Stimulated activated naive CD8-positive, alpha-beta T cell treated with anti-CD3 and anti-CD28 coated beads, Interleukin-15, amount 100 ng/mL, for 72 hours (primary cell): ENCODE measurements around the gene JAM2.
"Not testable (repeated sequence)": the region's sequence is repeated elsewhere in the genome, so short reads cannot be mapped to it uniquely, and the experiment has no call there.

Experiments
- ATAC-seq: fragments of 150-1000 bp; cut with Tn5 transposase; 2 replicates; pipeline ENCODE4 v1.10.0; 2021; ENCODE audit warnings: mild to moderate bottlenecking, moderate library complexity
- DNase-seq, 2 donors: peaks; one replicate each; pipeline ENCODE4 v3.0.0; 2021 to 2022
- H3K27ac Mint-ChIP-seq, 2 donors: one replicate each; pipeline ENCODE4 v1.8.0; 2022; ENCODE audit warnings: mild to moderate bottlenecking in 2 of 2, mixed read lengths in 2 of 2, moderate library complexity in 2 of 2
- H3K27me3 Mint-ChIP-seq: one replicate; pipeline ENCODE4 v1.8.0; 2022; ENCODE audit warnings: mixed read lengths
- H3K4me1 Mint-ChIP-seq: one replicate; pipeline ENCODE4 v1.8.0; 2022; ENCODE audit warnings: mild to moderate bottlenecking, mixed read lengths
- H3K4me3 Mint-ChIP-seq, 2 donors: one replicate each; pipeline ENCODE4 v1.8.0; 2022; ENCODE audit warnings: mild to moderate bottlenecking in 2 of 2, mixed read lengths in 2 of 2, moderate library complexity in 1 of 2
- H3K9me3 Mint-ChIP-seq, 2 donors: one replicate each; pipeline ENCODE4 v1.8.0; 2022; ENCODE audit warnings: mixed read lengths in 2 of 2

Gene JAM2

DNA sequence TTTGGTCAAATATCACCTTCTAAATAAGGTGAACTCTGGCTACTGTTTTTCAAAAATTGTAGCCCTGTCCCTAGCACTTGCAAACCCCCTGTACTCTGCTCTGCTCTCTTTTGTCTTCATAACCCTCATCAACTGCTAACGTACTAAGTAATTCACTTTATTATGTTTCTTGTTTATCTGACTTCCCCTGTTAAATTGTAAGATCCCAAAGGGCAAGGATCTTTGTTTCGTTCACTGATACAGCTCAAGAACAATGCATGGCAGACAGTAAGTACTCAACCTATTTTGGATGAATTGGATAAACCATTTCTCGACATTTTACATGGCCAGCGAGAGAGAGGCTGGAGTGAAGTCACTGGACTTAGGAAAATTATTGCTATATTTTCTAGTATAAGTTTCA is 48.7 kb downstream of the JAM2 start:
- Mint-ChIP-seq H3K4me1 (no peaks in the 10 kb centered on the region), H3K27ac (no peak overlapping the region), H3K4me3 (no peak overlapping the region), H3K27me3 (peaks cover 10% of the 10 kb centered on the region), H3K9me3 (no peaks in the 10 kb centered on the region)
- DNase-seq (no peak), ATAC-seq (no peak)

DNA sequence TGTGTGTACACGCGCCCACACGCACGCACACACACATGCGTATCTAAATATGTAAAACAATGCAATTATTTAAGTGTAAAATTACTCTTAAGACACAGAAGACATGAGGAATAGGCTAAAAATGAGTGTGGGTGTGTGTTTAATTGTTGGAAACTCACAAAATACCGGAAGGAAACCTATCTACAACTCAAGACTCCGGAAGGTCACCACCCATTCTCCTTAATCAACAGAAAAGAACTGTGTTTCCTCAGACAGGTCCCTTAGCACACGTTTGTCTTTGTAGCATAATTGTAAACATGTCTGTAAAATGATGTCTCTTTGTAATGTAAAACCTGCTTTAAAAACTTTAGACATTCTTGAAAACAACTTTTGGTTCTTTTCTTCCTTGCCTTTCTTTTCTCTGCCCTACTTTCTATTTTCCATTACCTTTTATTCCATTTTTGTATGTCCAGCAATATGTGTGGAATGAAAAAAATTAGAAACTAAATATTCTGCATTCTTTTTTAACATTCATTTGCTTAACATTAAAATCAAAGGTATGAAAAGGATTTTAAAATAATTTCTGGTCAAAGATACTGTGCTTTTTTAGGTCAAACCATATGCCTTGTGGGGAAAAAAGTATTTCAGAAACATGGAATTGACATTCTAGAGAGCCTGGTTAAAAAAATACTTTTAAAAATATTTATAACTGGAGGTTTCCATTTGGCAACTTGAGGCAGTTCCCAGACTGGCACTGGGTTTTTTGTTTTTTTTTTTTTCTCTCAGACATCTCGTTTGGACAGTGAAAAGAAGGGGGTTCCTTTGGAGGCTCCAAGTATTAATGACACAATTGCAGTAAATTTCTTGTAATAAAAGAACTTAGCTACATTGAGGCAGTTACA is 49.5 kb downstream of the JAM2 start:
- H3K4me3 Mint-ChIP-seq, result no peak overlapping the region
- DNase-seq, result no peak
- ATAC-seq, result no peak
- peaks cover 10% of the 10 kb centered on the region for H3K27me3 Mint-ChIP-seq
- H3K27ac Mint-ChIP-seq, result no peak overlapping the region
- no peaks in the 10 kb centered on the region for H3K4me1 Mint-ChIP-seq
- H3K9me3 Mint-ChIP-seq, result no peaks in the 10 kb centered on the region

DNA sequence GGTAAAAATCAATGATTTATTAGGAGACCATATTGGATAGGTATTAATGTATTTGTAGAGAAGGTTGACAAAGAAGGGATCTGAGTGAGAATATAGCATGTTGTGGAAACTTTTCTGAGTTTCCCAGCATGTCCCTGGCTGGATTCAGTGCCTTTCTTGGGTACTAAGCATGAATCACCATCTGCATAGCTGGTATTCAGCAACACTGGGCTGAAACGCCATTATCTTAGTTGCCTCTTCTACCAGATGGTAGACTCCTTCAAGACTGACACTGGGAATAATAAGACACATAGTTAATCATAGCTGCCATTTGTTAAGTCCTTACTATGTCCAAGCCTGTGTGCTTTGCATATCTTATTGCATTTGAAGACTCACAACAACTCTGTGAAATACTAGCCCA is 50.2 kb downstream of the JAM2 start:
- no peak overlapping the region for H3K4me3 Mint-ChIP-seq

DNA sequence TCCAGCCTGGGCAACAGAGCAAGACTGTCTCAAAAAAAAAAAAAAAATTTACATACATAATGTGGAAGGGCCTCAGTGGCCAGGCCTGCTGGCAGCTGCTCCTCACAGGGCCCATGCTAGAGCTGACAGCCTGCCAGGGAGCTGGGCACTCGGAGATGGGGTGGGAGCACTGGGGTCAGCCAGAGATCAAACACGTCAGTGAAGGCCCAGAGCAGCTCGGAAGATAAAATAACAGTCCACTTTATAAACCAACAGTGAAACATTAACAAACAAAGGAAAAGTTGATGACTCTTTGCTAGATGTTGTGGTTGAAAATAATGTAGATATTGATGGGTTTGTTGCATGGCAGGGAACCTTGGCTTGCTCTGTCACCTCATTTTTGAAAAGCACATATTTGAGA is 52.9 kb downstream of the JAM2 start:
- Mint-ChIP-seq H3K27ac (no peak overlapping the region), H3K4me1 (no peaks in the 10 kb centered on the region), H3K4me3 (no peak overlapping the region), H3K9me3 (no peaks in the 10 kb centered on the region), H3K27me3 (peaks cover 10% of the 10 kb centered on the region)
- DNase-seq (no peak), ATAC-seq (no peak)

More for the DNA sequence above, 50.2 kb downstream of the JAM2 start:
- Mint-ChIP-seq H3K27me3 (peaks cover 10% of the 10 kb centered on the region), H3K4me1 (no peaks in the 10 kb centered on the region), H3K27ac (no peak overlapping the region), H3K9me3 (no peaks in the 10 kb centered on the region)
- DNase-seq (no peak), ATAC-seq (no peak)

DNA sequence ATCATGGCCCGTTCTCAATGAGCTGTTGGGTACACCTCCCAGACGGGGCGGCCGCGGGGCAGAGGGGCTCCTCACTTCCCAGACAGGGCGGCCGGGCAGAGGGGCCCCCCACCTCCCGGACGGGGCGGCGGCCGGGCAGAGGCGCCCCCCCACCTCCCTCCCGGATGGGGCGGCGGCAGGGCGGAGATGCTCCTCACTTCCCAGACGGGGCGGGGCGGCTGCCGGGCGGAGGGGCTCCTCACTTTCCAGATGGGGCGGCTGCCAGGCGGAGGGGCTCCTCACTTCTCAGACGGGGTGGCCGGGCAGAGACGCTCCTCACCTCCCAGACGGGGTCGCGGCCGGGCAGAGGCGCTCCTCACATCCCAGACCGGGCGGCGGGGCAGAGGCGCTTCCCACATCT is 56.4 kb downstream of the JAM2 start:
- peak; percentile 40 for ATAC-seq
- H3K4me1 Mint-ChIP-seq, H3K4me3 Mint-ChIP-seq, H3K9me3 Mint-ChIP-seq, H3K27ac Mint-ChIP-seq, H3K27me3 Mint-ChIP-seq, DNase-seq: not testable (repeated sequence)

DNA sequence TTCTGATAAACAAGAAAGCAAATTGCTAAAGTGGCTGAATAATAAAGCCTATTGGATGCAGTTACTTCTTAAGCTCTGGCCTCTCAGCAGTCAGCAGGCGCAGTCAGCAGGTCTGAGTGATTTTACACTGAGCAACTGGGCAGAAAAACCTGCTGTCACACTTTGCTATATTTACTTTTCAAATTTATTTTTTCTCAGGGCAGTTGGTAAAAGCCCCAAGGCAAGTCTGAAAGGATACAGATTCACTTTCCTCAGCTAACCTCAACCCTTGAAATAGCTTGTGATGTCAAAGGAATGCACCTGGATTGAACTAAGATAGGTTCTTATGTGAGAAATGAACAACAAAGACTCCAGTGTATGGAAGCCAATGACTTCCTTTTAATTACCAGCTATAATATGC is 61.7 kb downstream of the JAM2 start:
- Mint-ChIP-seq H3K4me1 (no peaks in the 10 kb centered on the region), H3K9me3 (no peaks in the 10 kb centered on the region), H3K4me3 (no peak overlapping the region), H3K27ac (no peak overlapping the region), H3K27me3 (no peaks in the 10 kb centered on the region)
- ATAC-seq (no peak), DNase-seq (no peak)

DNA sequence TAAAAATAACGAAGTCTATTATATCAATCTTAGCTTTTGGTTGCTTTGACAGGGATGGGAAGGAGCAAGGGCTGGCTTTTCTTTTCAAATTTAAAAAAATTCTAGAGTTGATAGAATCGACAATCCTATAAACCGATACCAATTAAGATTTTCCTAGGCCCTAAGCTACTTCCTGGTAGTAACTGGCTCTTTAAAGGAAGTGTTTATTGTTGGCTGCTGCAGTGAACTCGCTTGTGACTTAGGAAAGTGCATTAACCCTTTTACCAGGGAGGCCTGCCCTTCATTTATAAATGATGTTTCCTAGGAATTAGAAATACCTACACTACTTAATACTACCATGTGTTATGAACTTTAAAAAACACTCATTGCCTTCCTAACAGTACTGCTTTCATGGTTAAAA is 62.5 kb downstream of the JAM2 start:
- DNase-seq, result no peak
- H3K27ac Mint-ChIP-seq, result no peak overlapping the region
- H3K4me1 Mint-ChIP-seq, result no peaks in the 10 kb centered on the region
- no peak overlapping the region for H3K4me3 Mint-ChIP-seq
- H3K9me3 Mint-ChIP-seq, result no peaks in the 10 kb centered on the region
- no peak for ATAC-seq
- no peaks in the 10 kb centered on the region for H3K27me3 Mint-ChIP-seq

DNA sequence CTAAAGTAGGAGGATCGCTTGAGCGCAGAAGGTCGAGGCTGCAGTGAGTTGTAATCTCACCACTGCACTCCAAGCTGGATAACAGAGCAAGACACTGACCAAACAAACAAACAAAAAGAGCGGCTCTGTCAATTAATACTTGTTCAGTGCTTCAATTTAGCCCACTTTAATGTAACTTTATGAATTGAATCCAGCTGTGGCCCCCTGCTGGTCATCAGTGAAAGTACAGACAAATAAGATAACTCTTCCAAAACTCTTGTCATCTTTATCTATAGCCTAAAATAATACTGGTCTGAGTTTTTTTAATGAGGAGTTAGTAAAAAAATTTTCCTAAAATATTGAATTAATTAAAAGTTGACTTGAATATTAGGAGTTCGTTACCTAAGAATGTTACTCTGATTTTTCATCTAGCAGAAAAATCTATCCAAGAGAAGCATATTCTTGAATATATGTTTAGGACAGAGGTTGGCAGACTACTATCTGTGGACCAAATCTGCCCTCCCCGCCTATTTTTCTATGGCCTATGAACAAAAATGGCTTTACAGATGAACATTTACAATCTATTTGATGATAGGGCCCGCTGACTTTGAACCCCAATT is 69.5 kb downstream of the JAM2 start:
- Mint-ChIP-seq H3K4me3 (no peak overlapping the region), H3K27me3 (no peaks in the 10 kb centered on the region), H3K9me3 (no peaks in the 10 kb centered on the region), H3K27ac (no peak overlapping the region), H3K4me1 (no peaks in the 10 kb centered on the region)
- no peak for ATAC-seq
- peak; percentile 19 to 23 for DNase-seq

DNA sequence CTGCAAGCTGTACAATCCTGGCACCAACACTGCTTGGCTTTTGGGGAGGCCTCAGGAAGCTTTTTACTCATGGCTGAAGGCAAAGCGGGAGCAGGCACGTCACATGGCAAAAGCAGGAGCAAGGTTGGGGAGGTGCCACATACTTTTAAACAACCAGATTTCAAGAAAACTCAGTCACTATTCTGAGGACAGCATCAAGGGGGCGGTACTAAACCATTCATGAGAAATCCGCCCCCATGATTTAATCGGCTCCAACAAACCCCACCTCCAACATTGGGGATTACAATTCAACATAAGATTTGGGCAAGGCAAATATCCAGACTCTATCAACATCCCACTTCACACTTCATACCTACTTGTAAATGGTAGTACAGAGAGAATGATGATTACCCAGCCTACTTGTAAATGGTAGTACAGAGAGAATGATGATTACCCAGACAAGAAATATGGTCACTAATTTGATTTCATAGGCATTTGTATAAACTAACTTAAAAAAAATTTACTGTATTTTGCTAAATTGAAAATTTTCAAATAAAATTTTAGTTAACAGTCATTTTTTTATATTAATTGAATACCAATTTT is 70.7 kb downstream of the JAM2 start:
- H3K9me3 Mint-ChIP-seq, result no peaks in the 10 kb centered on the region
- no peak overlapping the region for H3K27ac Mint-ChIP-seq
- DNase-seq, result no peak
- no peak overlapping the region for H3K4me3 Mint-ChIP-seq
- H3K27me3 Mint-ChIP-seq, result no peaks in the 10 kb centered on the region
- ATAC-seq, result no peak
- H3K4me1 Mint-ChIP-seq, result no peaks in the 10 kb centered on the region

DNA sequence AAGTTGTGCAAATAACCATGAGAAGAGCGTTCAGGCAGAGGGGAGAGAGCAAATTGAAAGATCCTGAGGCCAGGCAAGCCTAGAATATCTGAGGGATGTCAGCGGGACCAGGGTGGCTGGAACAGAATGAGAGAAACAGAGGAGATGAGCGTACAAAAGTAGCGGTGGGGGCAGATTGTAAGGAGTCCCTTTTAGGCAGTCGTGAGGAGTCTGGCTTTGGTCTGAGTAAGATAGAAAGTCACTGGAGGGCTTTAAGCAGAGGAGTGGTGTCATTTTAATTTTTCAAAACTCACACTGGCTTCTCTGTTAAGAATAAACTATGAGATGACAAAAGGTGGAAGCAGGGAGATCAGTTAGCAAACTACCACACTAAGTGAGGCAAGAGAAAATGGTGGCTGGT is 71.5 kb downstream of the JAM2 start:
- Mint-ChIP-seq H3K9me3 (no peaks in the 10 kb centered on the region), H3K4me1 (no peaks in the 10 kb centered on the region)
- no peak for ATAC-seq

DNA sequence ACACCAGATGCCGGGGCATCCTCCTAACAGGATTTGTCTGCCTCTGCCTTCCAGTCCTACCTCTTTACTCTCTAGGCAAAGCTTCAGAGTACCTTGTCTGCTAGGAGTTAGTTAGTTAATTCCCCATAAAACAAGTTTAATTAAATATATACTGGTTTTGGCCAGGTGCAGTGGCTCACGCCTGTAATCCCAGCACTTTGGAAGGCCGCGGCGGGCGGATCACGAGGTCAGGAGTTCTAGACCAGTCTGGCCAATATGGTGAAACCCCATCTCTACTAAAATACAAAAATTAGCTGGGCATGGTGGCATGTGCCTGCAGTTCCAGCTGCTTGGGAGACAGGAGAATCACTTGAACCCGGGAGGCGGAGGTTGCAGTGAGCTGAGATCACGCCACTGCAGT is 75.0 kb downstream of the JAM2 start:
- not testable (repeated sequence) for H3K27ac Mint-ChIP-seq, H3K4me3 Mint-ChIP-seq, H3K9me3 Mint-ChIP-seq, ATAC-seq, H3K4me1 Mint-ChIP-seq, H3K27me3 Mint-ChIP-seq, DNase-seq

More for the DNA sequence above, 71.5 kb downstream of the JAM2 start:
- Mint-ChIP-seq H3K27ac (no peak overlapping the region), H3K27me3 (no peaks in the 10 kb centered on the region), H3K4me3 (no peak overlapping the region)
- no peak for DNase-seq

DNA sequence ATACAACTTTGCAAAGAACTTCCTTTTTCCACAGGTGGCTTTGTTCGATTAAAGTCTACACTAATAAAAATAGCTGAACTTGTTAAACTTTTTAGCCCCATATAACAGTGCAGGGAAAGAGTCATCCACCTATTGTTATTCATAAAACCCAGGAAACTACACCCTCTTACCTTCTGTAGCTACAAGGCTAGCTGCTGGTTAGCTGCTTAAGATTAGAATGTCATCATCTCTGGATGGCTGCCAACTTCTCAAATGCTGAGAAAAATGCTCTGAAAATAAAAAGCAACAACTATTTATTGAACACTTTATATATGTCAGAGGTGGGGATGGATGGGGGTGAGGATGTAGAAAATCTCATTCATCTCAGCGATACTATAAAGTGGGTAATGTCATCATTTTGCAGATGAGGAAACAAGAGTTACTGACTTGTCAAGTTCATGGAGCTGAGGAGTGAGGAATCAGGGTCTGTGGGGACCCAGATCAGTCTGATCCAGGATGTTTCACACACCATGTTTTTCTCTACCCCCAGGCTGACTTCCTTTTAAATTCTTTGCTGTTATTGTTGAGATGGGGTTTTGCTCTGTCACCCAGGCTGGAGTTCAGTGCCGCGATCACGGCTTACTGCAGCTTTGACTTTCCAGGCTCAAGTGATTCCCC is 78.6 kb downstream of the JAM2 start:
- H3K27me3 Mint-ChIP-seq, result no peaks in the 10 kb centered on the region
- no peak overlapping the region for H3K27ac Mint-ChIP-seq
- H3K4me1 Mint-ChIP-seq, result no peaks in the 10 kb centered on the region
- DNase-seq (no peak), ATAC-seq (no peak)
- no peaks in the 10 kb centered on the region for H3K9me3 Mint-ChIP-seq
- no peak overlapping the region for H3K4me3 Mint-ChIP-seq

DNA sequence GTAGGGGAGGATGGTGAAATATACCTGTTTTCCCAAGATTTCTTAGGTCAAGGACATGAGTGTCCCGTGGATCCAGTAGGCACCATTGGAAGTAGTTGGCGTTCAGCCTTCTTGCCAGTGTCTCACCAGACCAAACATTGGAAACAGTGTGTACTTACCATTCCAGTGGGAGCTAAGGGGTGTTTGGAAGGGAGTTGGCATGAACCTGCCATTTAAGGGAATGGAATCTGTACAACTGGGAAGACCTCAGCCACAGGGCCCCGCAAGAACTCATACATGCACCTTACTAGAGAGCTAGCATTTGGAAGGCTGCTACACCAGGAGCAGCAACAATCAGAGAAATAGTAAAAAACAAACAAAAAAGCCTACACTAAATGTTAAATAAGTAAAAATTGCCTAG is 82.9 kb downstream of the JAM2 start:
- Mint-ChIP-seq H3K9me3 (no peaks in the 10 kb centered on the region), H3K27ac (no peak overlapping the region), H3K4me1 (no peaks in the 10 kb centered on the region), H3K27me3 (no peaks in the 10 kb centered on the region), H3K4me3 (no peak overlapping the region)
- DNase-seq (no peak), ATAC-seq (no peak)

DNA sequence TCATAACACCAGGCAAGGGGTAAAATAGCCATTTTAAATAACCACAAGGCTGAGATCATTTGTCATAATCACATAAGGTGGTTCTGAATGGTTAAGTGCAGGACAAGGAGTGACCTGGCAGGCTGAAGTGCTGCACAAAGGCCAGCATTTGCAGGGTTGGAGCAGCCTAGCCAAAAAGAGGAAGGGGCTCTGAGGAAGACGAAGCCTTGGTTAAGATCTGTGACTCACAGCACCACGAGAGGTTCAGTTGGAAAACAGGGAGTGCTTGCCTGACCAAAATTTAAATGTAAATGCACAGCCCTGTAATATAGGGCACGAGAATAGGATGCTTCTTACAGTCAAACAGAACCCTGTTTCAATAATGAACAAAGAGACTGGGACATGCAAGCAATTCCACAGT is 83.6 kb downstream of the JAM2 start:
- DNase-seq (no peak), ATAC-seq (no peak)
- Mint-ChIP-seq H3K27me3 (no peaks in the 10 kb centered on the region), H3K4me1 (no peaks in the 10 kb centered on the region), H3K27ac (peak overlapping the region in 1 of 2 donors; percentile 1), H3K9me3 (no peaks in the 10 kb centered on the region), H3K4me3 (no peak overlapping the region)

DNA sequence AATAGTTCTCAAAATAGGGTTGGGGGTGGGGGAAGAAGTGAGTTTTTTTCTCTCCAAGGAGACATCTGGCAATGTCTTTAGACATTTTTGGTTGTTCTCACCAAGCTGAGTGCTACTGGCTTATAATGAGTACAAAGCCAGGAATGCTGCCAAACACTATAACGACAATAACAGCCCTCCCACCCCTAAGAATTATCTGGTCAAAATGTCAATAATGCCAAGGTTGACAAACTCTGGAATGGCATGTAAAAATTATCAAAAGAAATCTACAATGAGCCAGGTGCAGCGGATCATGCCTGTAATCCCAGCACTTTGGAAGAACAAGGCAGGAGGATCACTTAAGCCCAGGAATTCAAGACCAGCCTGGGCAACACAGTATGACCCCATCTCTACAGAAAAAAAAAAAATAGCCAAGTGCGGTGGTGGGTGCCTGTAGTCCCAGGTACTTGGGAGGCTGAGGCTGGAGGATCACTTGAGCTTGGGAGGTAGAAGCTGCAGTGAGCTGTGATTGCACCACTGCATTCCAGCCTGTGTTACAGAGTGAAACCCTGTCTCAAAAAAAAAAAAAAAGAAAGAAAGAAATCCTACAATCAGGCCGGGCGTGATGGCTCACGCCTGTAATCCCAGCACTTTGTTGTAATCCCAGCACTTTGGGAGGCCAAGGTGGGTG is 93.2 kb downstream of the JAM2 start:
- peaks cover 32% of the 10 kb centered on the region for H3K4me1 Mint-ChIP-seq
- DNase-seq (no peak), ATAC-seq (no peak)
- peak overlapping the region in 1 of 2 donors; percentile 55 for H3K27ac Mint-ChIP-seq
- peak overlapping the region; percentile 19 to 44 for H3K4me3 Mint-ChIP-seq
- no peaks in the 10 kb centered on the region for H3K27me3 Mint-ChIP-seq
- H3K9me3 Mint-ChIP-seq, result no peaks in the 10 kb centered on the region
